ENCODE measurements around the gene GNPDA1. TPM values are rescaled to one million over a fixed set of nuclear protein-coding genes. Genes with fewer than 3 reads are reported as not detected.
A peak's percentile ranks its signal among the peaks of the same experiment; 100 is the strongest.

GNPDA1 gene
- total and polyA plus RNA-seq, 9 of the 15 experiments (the other 6 are each of a cell fraction or from before 2014, with no cell fraction given): 14.1 to 145 (median 52.2) TPM

DNA sequence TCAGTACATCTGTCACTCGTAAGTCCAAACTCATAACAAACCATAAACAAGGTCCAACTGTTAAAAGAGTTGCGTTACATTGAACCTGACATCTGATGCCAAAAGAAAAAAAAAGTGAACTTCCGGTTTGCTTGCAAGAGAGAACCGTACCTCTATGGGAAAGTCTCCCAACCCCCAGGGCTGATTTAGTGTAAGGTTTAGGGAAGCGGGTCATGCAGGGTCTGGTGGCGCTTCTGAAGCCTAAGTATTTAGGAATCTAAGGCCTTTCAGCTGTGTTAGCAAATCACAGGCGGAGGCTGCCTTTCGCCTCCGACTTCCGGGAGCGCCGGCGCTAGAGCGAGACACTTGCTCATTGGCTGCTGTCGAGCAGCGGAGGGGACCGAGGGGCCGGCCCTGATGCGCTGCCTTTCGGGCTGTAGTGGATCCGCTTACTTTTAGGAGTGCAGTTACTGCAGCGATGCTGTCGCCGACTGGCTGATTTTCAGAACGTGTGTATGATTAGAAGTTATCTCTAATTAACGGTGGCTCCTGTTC, 12.0 kb upstream of the GNPDA1 start (continued):
- TF ChIP-seq SRSF1 (IDR thresholded peaks at IDR 0.05; ENCODE audit: low read depth, low read length) (no peak), NFATC3 (IDR thresholded peaks at IDR 0.05) (0 out of 2 replicates have a peak, but pooled peaks have one; percentile 38), ESRRA (IDR thresholded peaks at IDR 0.05; ENCODE audit: borderline replicate concordance, low read depth) (0 out of 2 replicates have a peak, but pooled peaks have one; percentile 10), CBFB (CRISPR knock-in tag; IDR thresholded peaks at IDR 0.05) (no peak), POLR2A (conservative IDR thresholded peaks at IDR 0.05) (peak; percentile 79), POU5F1 (IDR thresholded peaks at IDR 0.05; ENCODE audit: borderline replicate concordance, low read depth, low read length, partially characterized antibody) (no peak), ZNF175 (CRISPR knock-in tag; IDR thresholded peaks at IDR 0.05; ENCODE audit: low read depth) (no peak), ZEB2 (IDR thresholded peaks at IDR 0.05) (0 out of 2 replicates have a peak, but pooled peaks have one; percentile 23), ZNF583 (CRISPR knock-in tag; IDR thresholded peaks at IDR 0.05) (no peak)
- TF ChIP-seq, protein P1, sequence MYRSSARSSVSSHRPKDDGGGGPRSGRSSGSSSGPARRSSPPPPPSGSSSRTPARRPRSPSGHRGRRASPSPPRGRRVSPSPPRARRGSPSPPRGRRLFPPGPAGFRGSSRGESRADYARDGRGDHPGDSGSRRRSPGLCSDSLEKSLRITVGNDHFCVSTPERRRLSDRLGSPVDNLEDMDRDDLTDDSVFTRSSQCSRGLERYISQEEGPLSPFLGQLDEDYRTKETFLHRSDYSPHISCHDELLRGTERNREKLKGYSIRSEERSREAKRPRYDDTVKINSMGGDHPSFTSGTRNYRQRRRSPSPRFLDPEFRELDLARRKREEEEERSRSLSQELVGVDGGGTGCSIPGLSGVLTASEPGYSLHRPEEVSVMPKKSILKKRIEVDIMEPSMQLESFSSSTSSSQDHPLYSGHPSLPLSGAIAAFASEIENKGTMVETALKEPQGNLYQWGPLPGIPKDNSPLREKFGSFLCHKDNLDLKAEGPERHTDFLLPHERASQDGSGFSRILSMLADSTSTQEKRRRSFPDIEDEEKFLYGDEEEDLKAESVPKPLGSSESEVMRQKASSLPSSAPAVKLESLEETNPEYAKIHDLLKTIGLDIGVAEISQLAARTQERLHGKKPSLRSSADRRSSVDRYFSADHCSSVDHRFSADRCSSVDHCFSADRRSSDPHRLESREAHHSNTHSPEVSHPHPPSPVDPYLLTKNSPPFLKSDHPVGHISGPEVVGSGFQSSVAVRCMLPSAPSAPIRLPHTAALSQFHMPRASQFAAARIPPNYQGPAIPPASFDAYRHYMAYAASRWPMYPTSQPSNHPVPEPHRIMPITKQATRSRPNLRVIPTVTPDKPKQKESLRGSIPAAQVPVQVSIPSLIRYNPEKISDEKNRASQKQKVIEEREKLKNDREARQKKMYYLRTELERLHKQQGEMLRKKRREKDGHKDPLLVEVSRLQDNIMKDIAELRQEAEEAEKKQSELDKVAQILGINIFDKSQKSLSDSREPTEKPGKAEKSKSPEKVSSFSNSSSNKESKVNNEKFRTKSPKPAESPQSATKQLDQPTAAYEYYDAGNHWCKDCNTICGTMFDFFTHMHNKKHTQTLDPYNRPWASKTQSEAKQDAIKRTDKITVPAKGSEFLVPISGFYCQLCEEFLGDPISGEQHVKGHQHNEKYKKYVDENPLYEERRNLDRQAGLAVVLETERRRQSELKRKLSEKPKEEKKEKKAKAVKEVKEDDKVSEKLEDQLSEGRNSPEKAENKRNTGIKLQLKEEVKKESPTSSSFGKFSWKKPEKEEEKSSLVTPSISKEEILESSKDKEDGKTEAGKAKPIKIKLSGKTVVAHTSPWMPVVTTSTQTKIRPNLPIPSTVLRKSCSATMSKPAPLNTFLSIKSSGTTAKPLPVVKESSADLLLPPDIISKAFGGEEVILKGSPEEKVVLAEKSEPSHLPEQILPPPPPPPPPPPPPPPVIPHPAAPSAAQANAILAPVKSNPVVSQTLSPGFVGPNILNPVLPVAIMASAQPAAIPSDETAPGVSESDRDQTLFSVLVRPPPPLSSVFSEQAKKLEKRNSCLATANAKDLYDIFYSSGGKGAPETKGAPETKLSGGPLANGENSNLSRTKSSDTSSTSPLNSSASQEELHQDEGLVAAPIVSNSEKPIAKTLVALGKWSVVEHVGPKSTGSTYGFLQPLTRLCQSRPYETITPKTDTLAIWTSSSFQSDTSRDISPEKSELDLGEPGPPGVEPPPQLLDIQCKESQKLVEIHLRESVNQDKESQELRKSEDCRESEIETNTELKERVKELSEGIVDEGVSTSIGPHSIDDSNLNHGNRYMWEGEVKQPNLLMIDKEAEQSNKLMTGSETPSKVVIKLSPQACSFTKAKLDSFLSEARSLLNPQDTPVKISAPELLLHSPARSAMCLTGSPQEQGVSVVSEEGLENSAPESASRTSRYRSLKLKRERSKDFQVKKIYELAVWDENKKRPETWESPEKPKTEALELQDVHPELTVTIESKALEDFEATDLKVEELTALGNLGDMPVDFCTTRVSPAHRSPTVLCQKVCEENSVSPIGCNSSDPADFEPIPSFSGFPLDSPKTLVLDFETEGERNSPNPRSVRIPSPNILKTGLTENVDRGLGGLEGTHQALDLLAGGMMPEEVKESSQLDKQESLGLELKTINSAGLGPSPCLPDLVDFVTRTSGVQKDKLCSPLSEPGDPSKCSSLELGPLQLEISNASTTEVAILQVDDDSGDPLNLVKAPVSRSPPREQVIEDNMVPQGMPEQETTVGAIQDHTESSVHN (IDR thresholded peaks at IDR 0.05; ENCODE audit: borderline replicate concordance in 1 of 2, low read depth in 1 of 2): 0 out of 4 replicates have a peak, but pooled peaks of 1 of the 2 experiments have one; percentile 25
- TF ChIP-seq, protein P2, sequence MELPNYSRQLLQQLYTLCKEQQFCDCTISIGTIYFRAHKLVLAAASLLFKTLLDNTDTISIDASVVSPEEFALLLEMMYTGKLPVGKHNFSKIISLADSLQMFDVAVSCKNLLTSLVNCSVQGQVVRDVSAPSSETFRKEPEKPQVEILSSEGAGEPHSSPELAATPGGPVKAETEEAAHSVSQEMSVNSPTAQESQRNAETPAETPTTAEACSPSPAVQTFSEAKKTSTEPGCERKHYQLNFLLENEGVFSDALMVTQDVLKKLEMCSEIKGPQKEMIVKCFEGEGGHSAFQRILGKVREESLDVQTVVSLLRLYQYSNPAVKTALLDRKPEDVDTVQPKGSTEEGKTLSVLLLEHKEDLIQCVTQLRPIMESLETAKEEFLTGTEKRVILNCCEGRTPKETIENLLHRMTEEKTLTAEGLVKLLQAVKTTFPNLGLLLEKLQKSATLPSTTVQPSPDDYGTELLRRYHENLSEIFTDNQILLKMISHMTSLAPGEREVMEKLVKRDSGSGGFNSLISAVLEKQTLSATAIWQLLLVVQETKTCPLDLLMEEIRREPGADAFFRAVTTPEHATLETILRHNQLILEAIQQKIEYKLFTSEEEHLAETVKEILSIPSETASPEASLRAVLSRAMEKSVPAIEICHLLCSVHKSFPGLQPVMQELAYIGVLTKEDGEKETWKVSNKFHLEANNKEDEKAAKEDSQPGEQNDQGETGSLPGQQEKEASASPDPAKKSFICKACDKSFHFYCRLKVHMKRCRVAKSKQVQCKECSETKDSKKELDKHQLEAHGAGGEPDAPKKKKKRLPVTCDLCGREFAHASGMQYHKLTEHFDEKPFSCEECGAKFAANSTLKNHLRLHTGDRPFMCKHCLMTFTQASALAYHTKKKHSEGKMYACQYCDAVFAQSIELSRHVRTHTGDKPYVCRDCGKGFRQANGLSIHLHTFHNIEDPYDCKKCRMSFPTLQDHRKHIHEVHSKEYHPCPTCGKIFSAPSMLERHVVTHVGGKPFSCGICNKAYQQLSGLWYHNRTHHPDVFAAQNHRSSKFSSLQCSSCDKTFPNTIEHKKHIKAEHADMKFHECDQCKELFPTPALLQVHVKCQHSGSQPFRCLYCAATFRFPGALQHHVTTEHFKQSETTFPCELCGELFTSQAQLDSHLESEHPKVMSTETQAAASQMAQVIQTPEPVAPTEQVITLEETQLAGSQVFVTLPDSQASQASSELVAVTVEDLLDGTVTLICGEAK (IDR thresholded peaks at IDR 0.05): peak; percentile 88
- TF ChIP-seq, protein P2 (CRISPR knock-in tag; IDR thresholded peaks at IDR 0.05): no peak
